Spleen (tissue), 11 donors: ENCODE measurements around the gene ST6GAL1. TPM values are rescaled to one million over a fixed set of nuclear protein-coding genes. Genes with fewer than 3 reads are reported as not detected.
A peak's percentile ranks its signal among the peaks of the same experiment; 100 is the strongest.

Experiments used
- DNase-seq: peaks from one replicate; pipeline ENCODE4 v3.0.0-alpha.2; 2020
- H3K27ac ChIP-seq, 8 donors: fragments of 200-600 bp; sonication (generic) in 7 of 8; 1 replicate in 4 of 8; 2 replicates in 4 of 8; pipeline versions ENCODE4 v1.5.0 to v1.8.0; 2016 to 2021; ENCODE audit warnings: inconsistent platforms in 4 of 8, mild to moderate bottlenecking in 4 of 8, moderate library complexity in 1 of 8
- H3K27me3 ChIP-seq, 7 donors: fragments of 200-600 bp; sonication (generic) in 6 of 7; replicated peaks in 1 of 7; 1 replicate in 4 of 7; 2 replicates in 3 of 7; pipeline versions ENCODE4 v1.5.0 to v1.8.0; 2016 to 2021; ENCODE audit warnings: inconsistent platforms in 3 of 7, mild to moderate bottlenecking in 1 of 7
- H3K36me3 ChIP-seq, 6 donors: fragments of 200-600 bp; sonication (generic) in 5 of 6; 1 replicate in 4 of 6; 2 replicates in 2 of 6; pipeline versions ENCODE4 v1.5.0 to v1.8.0; 2016 to 2021; ENCODE audit warnings: inconsistent platforms in 2 of 6
- H3K4me1 ChIP-seq, 6 donors: fragments of 200-600 bp; sonication (generic) in 5 of 6; 1 replicate in 3 of 6; 2 replicates in 3 of 6; pipeline versions ENCODE4 v1.5.0 to v1.8.0; 2016 to 2021; ENCODE audit warnings: inconsistent platforms in 3 of 6
- H3K4me3 ChIP-seq, 8 donors: fragments of 200-600 bp; sonication (generic) in 7 of 8; 1 replicate in 4 of 8; 2 replicates in 4 of 8; pipeline versions ENCODE4 v1.5.0 to v1.8.0; 2016 to 2021; ENCODE audit warnings: inconsistent platforms in 4 of 8, mild to moderate bottlenecking in 4 of 8, moderate library complexity in 2 of 8
- H3K9me3 ChIP-seq, 8 donors: fragments of 200-600 bp; sonication (generic) in 7 of 8; 1 replicate in 4 of 8; 2 replicates in 4 of 8; pipeline versions ENCODE4 v1.5.0 to v1.8.0; 2016 to 2021; ENCODE audit warnings: inconsistent platforms in 4 of 8
- CTCF ChIP-seq, 11 experiments: fragments of 200-600 bp in 7 of 11; fragments of 450-650 bp in 4 of 11; sonication (generic) in 4 of 11; IDR thresholded peaks in 8 of 11; conservative IDR thresholded peaks in 3 of 11; 1 replicate in 7 of 11; 2 replicates in 4 of 11; pipeline versions ENCODE4 v1.4.0 to v1.8.0; 2016 to 2021; ENCODE audit warnings: antibody characterized with exemption in 11 of 11, inconsistent platforms in 4 of 11, mild to moderate bottlenecking in 1 of 11
- POLR2A ChIP-seq, 3 donors: fragments of 450-650 bp; IDR thresholded peaks; one replicate each; pipeline ENCODE4 v1.5.1; 2017; ENCODE audit warnings: antibody characterized with exemption in 3 of 3, mild to moderate bottlenecking in 1 of 3
- POLR2AphosphoS5 ChIP-seq, 3 donors: sonication (generic); formaldehyde crosslinking; IDR thresholded peaks; one replicate each; pipeline ENCODE4 v1.5.1; 2017; ENCODE audit warnings: antibody characterized with exemption in 3 of 3
- WGBS, 5 donors: extraction: QIAGEN DNeasy Blood & Tissue Kit in 3 of 5; methylation state at CpG; one replicate each; pipeline versions ENCODE4 v1.1.5 to v1.1.7; 2013 to 2018; 5-methylcytosine and 5-hydroxymethylcytosine counted together
- intact Hi-C: fragments of 100-400 bp; cut with DNase I; formaldehyde crosslinking; loops from one replicate; pipeline ENCODE4 v1.15.0; 2023; ENCODE audit warnings: low total_unique reads
- polyA plus RNA-seq, 3 donors: library from polyadenylated mRNA; stranded (reverse); fragments of 200-250 nt; gene quantifications; one replicate each; pipeline ENCODE4 v1.2.1, GENCODE V29; 2013
- total RNA-seq, 7 donors: library from RNA; depleted of rRNA in 3 of 7; stranded (reverse); fragments of >200 nt in 3 of 7; fragmentation: NEBNext Ultra II Directional in 4 of 7; extraction: Animal tissue kit (Norgen Biotek cat#: 25700) in 4 of 7; gene quantifications; one replicate each; pipeline versions ENCODE4 v1.1.0 to v1.2.1, GENCODE V29; 2016 to 2021
- donor health status: healthy with polysubstance abuse.
- donor health status: DM: no; HTN: no; CAD: no; lungs with moderate emphysema.
- donor health status: DM: no; HTN: no; CAD: no.
- donor health status: Bipolar disorder and iron deficiency.
- donor health status: healthy.
- donor health status: DM: no; HTN: no; CAD: no.
- donor health status: DM: yes; HTN: yes; CAD: no.

The ST6GAL1 gene
- total and polyA plus RNA-seq, 10 donors = 46.7 to 247 (median 187) TPM

- Histone ChIP-seq H3K27ac (peak overlapping the region in 5 of 8 donors; percentile 42 to 81 (median 71)), H3K4me3 (no peak overlapping the region), H3K9me3 (peaks cover 0 to 18% (median 8%) of the 10 kb centered on the region in 8 donors), H3K4me1 (peaks cover 30 to 73% (median 63%) of the 10 kb centered on the region in 6 donors), H3K36me3 (peaks cover 0 to 78% (median 32%) of the 10 kb centered on the region in 6 donors), H3K27me3 (no peaks in the 10 kb centered on the region)
- no peak for DNase-seq
- whole genome bisulfite sequencing, 5 donors = 68 to 82% (median 75%) methylated on average over 6 of the region's 6 CpGs
- TF ChIP-seq POLR2AphosphoS5 (IDR thresholded peaks at IDR 0.05) (peak in 1 of 3 donors; percentile 50), CTCF (IDR thresholded peaks at IDR 0.05 in 8 of 11, conservative IDR thresholded peaks at IDR 0.05 in 3 of 11) (no peak)
- intact Hi-C loops = no loop called here
Measured at GRCh38 chr3:187039723-187040414, 109.5 kb downstream of the ST6GAL1 start.

- Histone ChIP-seq H3K27me3 (no peaks in the 10 kb centered on the region), H3K4me1 (peaks cover 34 to 81% (median 70%) of the 10 kb centered on the region in 6 donors), H3K27ac (peak overlapping the region; percentile 23 to 81 (median 72)), H3K9me3 (peaks cover 0 to 10% (median 4%) of the 10 kb centered on the region in 8 donors), H3K36me3 (peaks cover 0 to 82% (median 36%) of the 10 kb centered on the region in 6 donors), H3K4me3 (no peak overlapping the region)
- no peak for TF ChIP-seq POLR2AphosphoS5 (IDR thresholded peaks at IDR 0.05)
- TF ChIP-seq CTCF (IDR thresholded peaks at IDR 0.05 in 8 of 11, conservative IDR thresholded peaks at IDR 0.05 in 3 of 11) = no peak
- no peak for TF ChIP-seq POLR2A (IDR thresholded peaks at IDR 0.05)
- 85 to 91% (median 86%) methylated on average over 5 of the region's 5 CpGs for WGBS, 5 donors
- no peak for DNase-seq
- intact Hi-C loops = no loop called here
Measured at GRCh38 chr3:187040516-187041361, 110.4 kb downstream of the ST6GAL1 start.

GRCh38 chr3:187041362-187042307 is 111.3 kb downstream of the ST6GAL1 start:
- WGBS, 5 donors = 53 to 63% (median 59%) methylated on average over 8 of the region's 8 CpGs
- Histone ChIP-seq H3K36me3 (peaks cover 0 to 85% (median 39%) of the 10 kb centered on the region in 6 donors), H3K27ac (peak overlapping the region; percentile 23 to 81 (median 72)), H3K4me3 (no peak overlapping the region), H3K9me3 (peaks cover 0 to 1% (median 0%) of the 10 kb centered on the region in 8 donors), H3K4me1 (peaks cover 34 to 90% (median 76%) of the 10 kb centered on the region in 6 donors), H3K27me3 (no peaks in the 10 kb centered on the region)
- intact Hi-C loops = no loop called here
- no peak for TF ChIP-seq CTCF (IDR thresholded peaks at IDR 0.05 in 8 of 11, conservative IDR thresholded peaks at IDR 0.05 in 3 of 11)
- TF ChIP-seq POLR2AphosphoS5 (IDR thresholded peaks at IDR 0.05) = peak in 1 of 3 donors; percentile 53
- TF ChIP-seq POLR2A (IDR thresholded peaks at IDR 0.05) = no peak
- no peak for DNase-seq
